ENCODE data around the gene ZNF724. TPM values are rescaled to one million over a fixed set of nuclear protein-coding genes. Genes with fewer than 3 reads are reported as not detected.

The ZNF724 gene
- total and polyA plus RNA-seq, 10 of the 15 experiments (the other 5 are each of a cell fraction or from before 2014, with no cell fraction given), result 0.71 to 14.7 (median 4.2) TPM

DNA sequence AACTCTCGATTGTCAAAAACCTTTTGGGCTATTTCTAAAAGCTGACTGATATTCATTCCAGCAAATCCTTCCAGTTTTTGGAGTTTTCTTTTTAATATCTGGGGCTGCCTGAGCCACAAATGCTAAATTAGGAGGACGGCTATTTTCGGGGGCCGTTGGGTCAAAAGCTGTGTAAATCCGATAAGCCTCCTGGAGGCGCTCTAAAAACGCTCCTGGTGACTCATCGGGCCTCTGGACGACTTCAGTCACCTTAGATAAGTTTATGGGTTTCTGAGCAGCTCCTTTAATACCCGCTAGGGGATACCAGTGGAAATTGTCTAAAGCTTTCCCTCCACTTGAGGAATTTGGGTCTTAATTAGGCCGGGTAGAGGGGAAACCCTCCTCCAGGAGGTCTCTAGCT lies 66.9 kb downstream of the ZNF724 start (continued):
- TF ChIP-seq, protein P1, sequence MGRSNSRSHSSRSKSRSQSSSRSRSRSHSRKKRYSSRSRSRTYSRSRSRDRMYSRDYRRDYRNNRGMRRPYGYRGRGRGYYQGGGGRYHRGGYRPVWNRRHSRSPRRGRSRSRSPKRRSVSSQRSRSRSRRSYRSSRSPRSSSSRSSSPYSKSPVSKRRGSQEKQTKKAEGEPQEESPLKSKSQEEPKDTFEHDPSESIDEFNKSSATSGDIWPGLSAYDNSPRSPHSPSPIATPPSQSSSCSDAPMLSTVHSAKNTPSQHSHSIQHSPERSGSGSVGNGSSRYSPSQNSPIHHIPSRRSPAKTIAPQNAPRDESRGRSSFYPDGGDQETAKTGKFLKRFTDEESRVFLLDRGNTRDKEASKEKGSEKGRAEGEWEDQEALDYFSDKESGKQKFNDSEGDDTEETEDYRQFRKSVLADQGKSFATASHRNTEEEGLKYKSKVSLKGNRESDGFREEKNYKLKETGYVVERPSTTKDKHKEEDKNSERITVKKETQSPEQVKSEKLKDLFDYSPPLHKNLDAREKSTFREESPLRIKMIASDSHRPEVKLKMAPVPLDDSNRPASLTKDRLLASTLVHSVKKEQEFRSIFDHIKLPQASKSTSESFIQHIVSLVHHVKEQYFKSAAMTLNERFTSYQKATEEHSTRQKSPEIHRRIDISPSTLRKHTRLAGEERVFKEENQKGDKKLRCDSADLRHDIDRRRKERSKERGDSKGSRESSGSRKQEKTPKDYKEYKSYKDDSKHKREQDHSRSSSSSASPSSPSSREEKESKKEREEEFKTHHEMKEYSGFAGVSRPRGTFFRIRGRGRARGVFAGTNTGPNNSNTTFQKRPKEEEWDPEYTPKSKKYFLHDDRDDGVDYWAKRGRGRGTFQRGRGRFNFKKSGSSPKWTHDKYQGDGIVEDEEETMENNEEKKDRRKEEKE (IDR thresholded peaks at IDR 0.05), result no peak
- no peak for TF ChIP-seq RCOR1 (conservative IDR thresholded peaks at IDR 0.05; ENCODE audit: low read depth, low read length)
- TF ChIP-seq, protein P2, sequence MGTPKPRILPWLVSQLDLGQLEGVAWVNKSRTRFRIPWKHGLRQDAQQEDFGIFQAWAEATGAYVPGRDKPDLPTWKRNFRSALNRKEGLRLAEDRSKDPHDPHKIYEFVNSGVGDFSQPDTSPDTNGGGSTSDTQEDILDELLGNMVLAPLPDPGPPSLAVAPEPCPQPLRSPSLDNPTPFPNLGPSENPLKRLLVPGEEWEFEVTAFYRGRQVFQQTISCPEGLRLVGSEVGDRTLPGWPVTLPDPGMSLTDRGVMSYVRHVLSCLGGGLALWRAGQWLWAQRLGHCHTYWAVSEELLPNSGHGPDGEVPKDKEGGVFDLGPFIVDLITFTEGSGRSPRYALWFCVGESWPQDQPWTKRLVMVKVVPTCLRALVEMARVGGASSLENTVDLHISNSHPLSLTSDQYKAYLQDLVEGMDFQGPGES (IDR thresholded peaks at IDR 0.05), result no peak

Small RNA genes lying within 50 kb of the gene (small RNA-seq; reads per million reads assigned to genes)
- not detected for gene VN1R91P

Other genes starting within 250 kb of the ZNF724 start
- not detected in 2 replicates for gene ZNF728, start 247.2 kb downstream of the ZNF724 start, total RNA-seq (2014; rRNA removed)
- gene ZNF728, start 247.2 kb downstream of the ZNF724 start, total RNA-seq (2014; rRNA removed; fragmentation: Illumina TruSeq; extraction: Trizol), result not detected in 2 replicates
- not detected in 2 replicates for gene ZNF728, start 247.2 kb downstream of the ZNF724 start, total RNA-seq (2021)
- gene ZNF728, start 247.2 kb downstream of the ZNF724 start, polyA plus RNA-seq (2011; rRNA removed), result not detected in 2 replicates
- not detected in 2 replicates for gene ZNF728, start 247.2 kb downstream of the ZNF724 start, polyA plus RNA-seq (2014; fragmentation: Illumina TruSeq; extraction: Trizol)
- gene ZNF728, start 247.2 kb downstream of the ZNF724 start, polyA plus RNA-seq (2014; fragmentation: Nextera tagmentation; extraction: Ambion mirVana), result not detected
- not detected in 2 replicates for gene ZNF728, start 247.2 kb downstream of the ZNF724 start, polyA plus RNA-seq (2014; rRNA removed)
- not detected for gene ZNF728, start 247.2 kb downstream of the ZNF724 start, polyA plus RNA-seq (2016; fragmentation: Nextera tagmentation; extraction: Ambion mirVana)
- not detected in 2 replicates for gene ZNF730, start 133.4 kb downstream of the ZNF724 start, total RNA-seq (2014; rRNA removed)
- gene ZNF730, start 133.4 kb downstream of the ZNF724 start, total RNA-seq (2014; rRNA removed; fragmentation: Illumina TruSeq; extraction: Trizol), result not detected in 2 replicates
- not detected in 2 replicates for gene ZNF730, start 133.4 kb downstream of the ZNF724 start, total RNA-seq (2021)
- 0.04 and 0.11 TPM in 2 replicates for gene ZNF730, start 133.4 kb downstream of the ZNF724 start, polyA plus RNA-seq (2011; rRNA removed)
- gene ZNF730, start 133.4 kb downstream of the ZNF724 start, polyA plus RNA-seq (2014; fragmentation: Illumina TruSeq; extraction: Trizol), result not detected in 2 replicates
- gene ZNF730, start 133.4 kb downstream of the ZNF724 start, polyA plus RNA-seq (2014; fragmentation: Nextera tagmentation; extraction: Ambion mirVana), result not detected
- not detected in 2 replicates for gene ZNF730, start 133.4 kb downstream of the ZNF724 start, polyA plus RNA-seq (2014; rRNA removed)
- gene ZNF730, start 133.4 kb downstream of the ZNF724 start, polyA plus RNA-seq (2016; fragmentation: Nextera tagmentation; extraction: Ambion mirVana), result not detected
- gene ZNF91, start 145.1 kb upstream of the ZNF724 start, total RNA-seq (2014; rRNA removed), result 17.7 and 19.0 TPM in 2 replicates
- gene ZNF91, start 145.1 kb upstream of the ZNF724 start, total RNA-seq (2014; rRNA removed; fragmentation: Illumina TruSeq; extraction: Trizol), result 30.2 and 31.1 TPM in 2 replicates
- 17.3 and 19.9 TPM in 2 replicates for gene ZNF91, start 145.1 kb upstream of the ZNF724 start, total RNA-seq (2021)
- 11.7 and 13.7 TPM in 2 replicates for gene ZNF91, start 145.1 kb upstream of the ZNF724 start, polyA plus RNA-seq (2011; rRNA removed)
- gene ZNF91, start 145.1 kb upstream of the ZNF724 start, polyA plus RNA-seq (2014; fragmentation: Illumina TruSeq; extraction: Trizol), result 12.7 and 14.8 TPM in 2 replicates
- 1 to 10 TPM; 4.6 to 5.1 TPM for gene ZNF91, start 145.1 kb upstream of the ZNF724 start, polyA plus RNA-seq (2014; fragmentation: Nextera tagmentation; extraction: Ambion mirVana)
- gene ZNF91, start 145.1 kb upstream of the ZNF724 start, polyA plus RNA-seq (2014; rRNA removed), result 8.9 and 9.2 TPM in 2 replicates
- gene ZNF91, start 145.1 kb upstream of the ZNF724 start, polyA plus RNA-seq (2016; fragmentation: Nextera tagmentation; extraction: Ambion mirVana), result 10 to 100 TPM in 1 of 2 experiments, 1 to 10 TPM in 1; 9.6 to 10.8 TPM